ENCODE measurements around the gene MNAT1.
"Not testable (repeated sequence)": the region's sequence is repeated elsewhere in the genome, so short reads cannot be mapped to it uniquely, and the experiment has no call there.

MNAT1 gene

GRCh38 chr14:60734465-60735242 is at the start of gene MNAT1:
Gene MNAT1, plus strand, starts transcription at chr14:60734761. Its CDS starts 102 bp downstream, at chr14:60734863.
- ATAC-seq, result peak; percentile 99

GRCh38 chr14:60686865-60687264 is 47.7 kb upstream of the MNAT1 start:
- ATAC-seq, result no peak
- no peak for DNase-seq

More at GRCh38 chr14:60734465-60735242, at the start of gene MNAT1:
- DNase-seq, result peak; percentile 81

GRCh38 chr14:60691383-60692113 is 43.0 kb upstream of the MNAT1 start:
- ATAC-seq, result no peak
- DNase-seq, result no peak

GRCh38 chr14:60695327-60695726 is 39.2 kb upstream of the MNAT1 start:
- DNase-seq (no peak), ATAC-seq (no peak)

GRCh38 chr14:60700598-60700997 is 34.0 kb upstream of the MNAT1 start:
- ATAC-seq (no peak), DNase-seq (no peak)

- DNase-seq (no peak), ATAC-seq (no peak)
Measured at GRCh38 chr14:60705100-60705499, 29.5 kb upstream of the MNAT1 start.

- ATAC-seq, result no peak
- DNase-seq, result no peak
Measured at GRCh38 chr14:60707858-60708257, 26.7 kb upstream of the MNAT1 start.

GRCh38 chr14:60710494-60710893 is 24.1 kb upstream of the MNAT1 start:
- no peak for ATAC-seq

GRCh38 chr14:60713513-60713912 is 21.0 kb upstream of the MNAT1 start:
- DNase-seq, result no peak
- ATAC-seq, result no peak

More at GRCh38 chr14:60710494-60710893, 24.1 kb upstream of the MNAT1 start:
- no peak for DNase-seq

- ATAC-seq, result no peak
- DNase-seq, result no peak
Measured at GRCh38 chr14:60720391-60720790, 14.2 kb upstream of the MNAT1 start.

- ATAC-seq (no peak), DNase-seq (no peak)
Measured at GRCh38 chr14:60720962-60721325, 13.6 kb upstream of the MNAT1 start.

GRCh38 chr14:60721326-60722106 is 13.0 kb upstream of the MNAT1 start:
- peak; percentile 67 for ATAC-seq
- peak; percentile 73 for DNase-seq

GRCh38 chr14:60722107-60722356 is 12.5 kb upstream of the MNAT1 start:
- ATAC-seq (no peak), DNase-seq (no peak)

- ATAC-seq, result peak; percentile 35
- peak; percentile 28 for DNase-seq
Measured at GRCh38 chr14:60722357-60723115, 12.0 kb upstream of the MNAT1 start.

- DNase-seq (peak; percentile 43), ATAC-seq (peak; percentile 8)
Measured at GRCh38 chr14:60723116-60723906, 11.2 kb upstream of the MNAT1 start.

- peak; percentile 22 for DNase-seq
Measured at GRCh38 chr14:60723907-60724618, 10.5 kb upstream of the MNAT1 start, which contains the start of gene SIX4. Gene SIX4, minus strand, starts transcription at chr14:60724351. Its CDS starts 277 bp downstream, at chr14:60724074.

GRCh38 chr14:60731291-60731690 is 3.3 kb upstream of the MNAT1 start:
- not testable (repeated sequence) for DNase-seq, ATAC-seq

More at GRCh38 chr14:60723907-60724618, 10.5 kb upstream of the MNAT1 start, which contains the start of gene SIX4:
- peak; percentile 20 for ATAC-seq

GRCh38 chr14:60732840-60733483 is 1.6 kb upstream of the MNAT1 start:
- no peak for ATAC-seq
- DNase-seq, result no peak

- no peak for ATAC-seq
- DNase-seq, result no peak
Measured at GRCh38 chr14:60735416-60735815, 855 bp downstream of the MNAT1 start.

GRCh38 chr14:60736494-60736893 is 1.9 kb downstream of the MNAT1 start:
- no peak for ATAC-seq
- DNase-seq, result no peak

Data from stimulated activated naive CD8-positive, alpha-beta T cell treated with anti-CD3 and anti-CD28 coated beads, Interleukin-15, Interleukin-2, amounts not matched to agents 100 U/mL and 50 U/mL, for 24 hours (primary cell).